Measurements from ENCODE around the gene TXNDC11. TPM values are rescaled to one million over a fixed set of nuclear protein-coding genes. Genes with fewer than 3 reads are reported as not detected.

TXNDC11 gene
- total and polyA plus RNA-seq, 4 donors, result 64.8 to 78.8 (median 72.2) TPM

DNA sequence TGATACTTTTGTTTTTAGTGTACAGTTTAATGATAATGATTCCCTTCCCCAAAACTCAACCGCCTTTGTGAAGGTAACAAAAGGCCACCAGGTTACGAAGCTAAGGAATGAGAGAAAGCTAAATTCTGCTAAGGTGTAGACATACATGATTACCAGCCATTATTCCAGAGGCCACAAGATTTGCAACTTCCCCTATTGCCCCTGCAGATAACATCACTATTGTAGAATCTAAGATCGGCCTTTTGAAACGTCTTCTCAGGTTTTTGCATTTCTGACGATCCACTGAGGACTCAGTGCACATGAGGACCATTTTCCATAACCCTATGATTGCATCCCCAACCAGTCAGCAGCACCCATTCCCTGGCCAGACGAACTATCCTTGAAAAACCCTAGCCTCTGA, 108.3 kb downstream of the TXNDC11 start:
- peaks cover 0 to 33% (median 22%) of the 10 kb centered on the region in 5 donors for H3K4me1 ChIP-seq (ENCODE audit: control insufficient read depth in 5 of 5, insufficient read depth in 5 of 5, low read length in 5 of 5)
- H3K27me3 ChIP-seq (ENCODE audit: control insufficient read depth in 3 of 3, insufficient read depth in 3 of 3, low read length in 2 of 3), result no peaks in the 10 kb centered on the region
- no peak for DNase-seq
- no peaks in the 10 kb centered on the region for H3K9me3 ChIP-seq (ENCODE audit: control insufficient read depth in 4 of 4, insufficient read depth in 3 of 4, low read length in 3 of 4)
- no peak for TF ChIP-seq CTCF (IDR thresholded peaks at IDR 0.05; ENCODE audit: control extremely low read depth, extremely low read depth)
- 49 to 73% methylated on average over 6 of the region's 6 CpGs for WGBS, 2 donors
- no peaks in the 10 kb centered on the region for H3K36me3 ChIP-seq (ENCODE audit: control insufficient read depth in 4 of 4, insufficient read depth in 4 of 4, low read length in 4 of 4)
- ATAC-seq (ENCODE audit: insufficient read depth, low FRiP score), result no peak
- H3K9ac ChIP-seq (ENCODE audit: insufficient read depth in 1 of 2, low read length in 2 of 2), result no peak overlapping the region
- no peak overlapping the region for H3K27ac ChIP-seq (ENCODE audit: low read depth in 1 of 2, low read length in 1 of 2)
- no peak overlapping the region for H3K4me3 ChIP-seq

GRCh38 chr16:11633113-11633512, 109.5 kb downstream of the TXNDC11 start:
- ATAC-seq (ENCODE audit: insufficient read depth, low FRiP score), result no peak
- H3K4me1 ChIP-seq (ENCODE audit: control insufficient read depth in 5 of 5, insufficient read depth in 5 of 5, low read length in 5 of 5), result peaks cover 0 to 42% (median 26%) of the 10 kb centered on the region in 5 donors
- no peaks in the 10 kb centered on the region for H3K27me3 ChIP-seq (ENCODE audit: control insufficient read depth in 3 of 3, insufficient read depth in 3 of 3, low read length in 2 of 3)
- TF ChIP-seq CTCF (IDR thresholded peaks at IDR 0.05; ENCODE audit: control extremely low read depth, extremely low read depth), result no peak
- DNase-seq, result no peak
- no peak overlapping the region for H3K9ac ChIP-seq (ENCODE audit: insufficient read depth in 1 of 2, low read length in 2 of 2)
- no peak overlapping the region for H3K4me3 ChIP-seq
- no peaks in the 10 kb centered on the region for H3K9me3 ChIP-seq (ENCODE audit: control insufficient read depth in 4 of 4, insufficient read depth in 3 of 4, low read length in 3 of 4)
- 86 to 89% methylated on average over 3 of the region's 3 CpGs for WGBS, 2 donors
- peak overlapping the region in 1 of 2 donors; percentile 84 for H3K27ac ChIP-seq (ENCODE audit: low read depth in 1 of 2, low read length in 1 of 2)
- H3K36me3 ChIP-seq (ENCODE audit: control insufficient read depth in 4 of 4, insufficient read depth in 4 of 4, low read length in 4 of 4), result no peaks in the 10 kb centered on the region

GRCh38 chr16:11632455-11632939, 110.2 kb downstream of the TXNDC11 start:
- 42 to 58% methylated on average over 15 of the region's 15 CpGs for WGBS, 2 donors
- no peak overlapping the region for H3K9ac ChIP-seq (ENCODE audit: insufficient read depth in 1 of 2, low read length in 2 of 2)
- no peak overlapping the region for H3K4me3 ChIP-seq
- H3K27ac ChIP-seq (ENCODE audit: low read depth in 1 of 2, low read length in 1 of 2), result peak overlapping the region in 1 of 2 donors; percentile 84
- H3K9me3 ChIP-seq (ENCODE audit: control insufficient read depth in 4 of 4, insufficient read depth in 3 of 4, low read length in 3 of 4), result no peaks in the 10 kb centered on the region
- no peak for TF ChIP-seq CTCF (IDR thresholded peaks at IDR 0.05; ENCODE audit: control extremely low read depth, extremely low read depth)
- H3K4me1 ChIP-seq (ENCODE audit: control insufficient read depth in 5 of 5, insufficient read depth in 5 of 5, low read length in 5 of 5), result peaks cover 0 to 45% (median 29%) of the 10 kb centered on the region in 5 donors
- DNase-seq, result peak; percentile 82 to 90 (median 86)
- peak; percentile 60 for ATAC-seq (ENCODE audit: insufficient read depth, low FRiP score)
- H3K36me3 ChIP-seq (ENCODE audit: control insufficient read depth in 4 of 4, insufficient read depth in 4 of 4, low read length in 4 of 4), result no peaks in the 10 kb centered on the region
- no peaks in the 10 kb centered on the region for H3K27me3 ChIP-seq (ENCODE audit: control insufficient read depth in 3 of 3, insufficient read depth in 3 of 3, low read length in 2 of 3)

DNA sequence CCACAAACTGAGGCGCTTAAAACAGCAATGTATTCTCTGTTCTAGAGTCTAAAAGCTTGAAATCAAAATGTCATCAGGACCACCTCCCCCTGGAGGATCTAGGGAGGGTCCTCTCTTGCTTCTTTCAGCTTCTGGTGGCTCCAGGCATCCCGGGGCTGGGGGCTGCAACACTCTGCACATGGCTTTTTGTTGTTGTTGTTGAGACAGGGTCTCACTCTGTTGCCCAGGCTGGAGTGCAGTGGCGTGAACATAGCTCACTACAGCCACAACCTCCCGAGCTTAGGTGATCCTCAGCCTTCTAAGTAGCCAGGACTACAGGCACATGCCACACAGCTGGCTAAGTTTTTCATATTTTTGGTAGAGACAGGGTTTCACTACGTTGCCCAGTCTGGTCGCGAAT, 111.4 kb downstream of the TXNDC11 start:
- Histone ChIP-seq H3K27me3 (ENCODE audit: control insufficient read depth in 3 of 3, insufficient read depth in 3 of 3, low read length in 2 of 3) (no peaks in the 10 kb centered on the region), H3K9me3 (ENCODE audit: control insufficient read depth in 4 of 4, insufficient read depth in 3 of 4, low read length in 3 of 4) (no peaks in the 10 kb centered on the region), H3K4me3 (no peak overlapping the region), H3K27ac (ENCODE audit: low read depth in 1 of 2, low read length in 1 of 2) (no peak overlapping the region), H3K9ac (ENCODE audit: insufficient read depth in 1 of 2, low read length in 2 of 2) (no peak overlapping the region), H3K36me3 (ENCODE audit: control insufficient read depth in 4 of 4, insufficient read depth in 4 of 4, low read length in 4 of 4) (no peaks in the 10 kb centered on the region), H3K4me1 (ENCODE audit: control insufficient read depth in 5 of 5, insufficient read depth in 5 of 5, low read length in 5 of 5) (peaks cover 0 to 45% (median 29%) of the 10 kb centered on the region in 5 donors)
- 90 to 92% methylated on average over 7 of the region's 7 CpGs for WGBS, 2 donors
- TF ChIP-seq CTCF (IDR thresholded peaks at IDR 0.05; ENCODE audit: control extremely low read depth, extremely low read depth), result no peak
- ATAC-seq (ENCODE audit: insufficient read depth, low FRiP score) (no peak), DNase-seq (no peak)
